Activated CD8-positive, alpha-beta T cell treated with anti-CD3 and anti-CD28 coated beads for 36 hours (primary cell): ENCODE data around the gene MICALL1. TPM values are rescaled to one million over a fixed set of nuclear protein-coding genes. Genes with fewer than 3 reads are reported as not detected.

Experiments
- ATAC-seq: fragments of 200-7000 bp; cut with Tn5 transposase; one replicate; pipeline ENCODE4 v1.10.0; 2021; ENCODE audit warnings: mild to moderate bottlenecking, moderate library complexity
- CTCF ChIA-PET: fragments of 350-600 bp; sonication (Branson Sonifier 250); formaldehyde crosslinking; loops from one replicate; lab custom pipeline; 2021; ENCODE audit warnings: antibody characterized with exemption; lab: Charles Lee
- POLR2A ChIA-PET: fragments of 350-600 bp; sonication (Branson Sonifier 250); formaldehyde crosslinking; loops from one replicate; lab custom pipeline; 2021; ENCODE audit warnings: antibody characterized with exemption; lab: Charles Lee
- DNase-seq: peaks from one replicate; pipeline ENCODE4 v3.0.0-alpha.2; 2020
- H3K27ac Mint-ChIP-seq: one replicate; pipeline ENCODE4 v1.8.0; 2021; ENCODE audit warnings: mild to moderate bottlenecking, mixed read lengths
- H3K27me3 Mint-ChIP-seq: one replicate; pipeline ENCODE4 v1.8.0; 2021; ENCODE audit warnings: mixed read lengths
- H3K36me3 Mint-ChIP-seq: one replicate; pipeline ENCODE4 v1.8.0; 2021; ENCODE audit warnings: low read depth, mixed read lengths
- H3K4me1 Mint-ChIP-seq: one replicate; pipeline ENCODE4 v1.8.0; 2021; ENCODE audit warnings: low read depth, mixed read lengths
- H3K4me3 Mint-ChIP-seq: one replicate; pipeline ENCODE4 v1.8.0; 2021; ENCODE audit warnings: mild to moderate bottlenecking, moderate library complexity, mixed read lengths
- H3K9me3 Mint-ChIP-seq: one replicate; pipeline ENCODE4 v1.8.0; 2021; ENCODE audit warnings: mixed read lengths
- intact Hi-C: fragments of 100-400 bp; cut with micrococcal nuclease; formaldehyde crosslinking; loops from one replicate; pipeline ENCODE4 v1.10.0; 2022
- total RNA-seq, 2 experiments: library from RNA; stranded (reverse); gene quantifications; one replicate each; pipeline ENCODE4 v1.2.3, GENCODE V29; 2021
- TF ChIP-seq, protein P1 (sequence below): fragments of 200-600 bp; IDR thresholded peaks from one replicate; pipeline ENCODE4 v1.8.0; 2022; ENCODE audit warnings: antibody characterized with exemption, mild to moderate bottlenecking

The MICALL1 gene
- total RNA-seq, 2 experiments from 2014 or later: 10.2 to 11.8 TPM

DNA sequence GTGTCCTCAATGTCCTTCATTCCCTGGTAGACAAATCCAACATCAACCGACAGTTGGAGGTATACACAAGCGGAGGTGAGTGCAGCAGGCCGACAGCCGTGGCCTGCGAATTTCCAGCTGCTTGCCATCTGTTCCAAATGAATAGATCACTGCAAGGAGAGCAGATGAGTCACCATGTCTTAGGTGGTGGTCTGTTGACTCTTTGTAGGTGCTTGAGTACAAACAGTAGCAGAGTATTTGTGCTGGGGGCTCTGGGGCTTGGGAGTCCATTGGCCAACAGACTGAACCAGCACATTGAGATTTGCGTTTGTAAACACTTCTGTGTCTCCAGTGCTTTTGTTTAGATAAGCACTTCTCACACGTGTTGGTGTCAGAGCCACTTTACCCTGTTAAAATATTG, 35.8 kb upstream of the MICALL1 start:
- ATAC-seq: no peak
- Mint-ChIP-seq H3K27me3 (no peaks in the 10 kb centered on the region), H3K36me3 (peaks cover 57% of the 10 kb centered on the region), H3K4me1 (no peaks in the 10 kb centered on the region), H3K27ac (no peak overlapping the region), H3K9me3 (no peaks in the 10 kb centered on the region), H3K4me3 (no peak overlapping the region)
- POLR2A ChIA-PET: interaction anchor here (1.2 kb wide), 1 partner anchor 618 kb away, joined by 3 read pairs; no protein-coding TSS in a partner anchor
- TF ChIP-seq, protein P1, sequence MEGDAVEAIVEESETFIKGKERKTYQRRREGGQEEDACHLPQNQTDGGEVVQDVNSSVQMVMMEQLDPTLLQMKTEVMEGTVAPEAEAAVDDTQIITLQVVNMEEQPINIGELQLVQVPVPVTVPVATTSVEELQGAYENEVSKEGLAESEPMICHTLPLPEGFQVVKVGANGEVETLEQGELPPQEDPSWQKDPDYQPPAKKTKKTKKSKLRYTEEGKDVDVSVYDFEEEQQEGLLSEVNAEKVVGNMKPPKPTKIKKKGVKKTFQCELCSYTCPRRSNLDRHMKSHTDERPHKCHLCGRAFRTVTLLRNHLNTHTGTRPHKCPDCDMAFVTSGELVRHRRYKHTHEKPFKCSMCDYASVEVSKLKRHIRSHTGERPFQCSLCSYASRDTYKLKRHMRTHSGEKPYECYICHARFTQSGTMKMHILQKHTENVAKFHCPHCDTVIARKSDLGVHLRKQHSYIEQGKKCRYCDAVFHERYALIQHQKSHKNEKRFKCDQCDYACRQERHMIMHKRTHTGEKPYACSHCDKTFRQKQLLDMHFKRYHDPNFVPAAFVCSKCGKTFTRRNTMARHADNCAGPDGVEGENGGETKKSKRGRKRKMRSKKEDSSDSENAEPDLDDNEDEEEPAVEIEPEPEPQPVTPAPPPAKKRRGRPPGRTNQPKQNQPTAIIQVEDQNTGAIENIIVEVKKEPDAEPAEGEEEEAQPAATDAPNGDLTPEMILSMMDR: no peak
- intact Hi-C loops: no loop called here
- DNase-seq: no peak
- CTCF ChIA-PET: no interaction called here

DNA sequence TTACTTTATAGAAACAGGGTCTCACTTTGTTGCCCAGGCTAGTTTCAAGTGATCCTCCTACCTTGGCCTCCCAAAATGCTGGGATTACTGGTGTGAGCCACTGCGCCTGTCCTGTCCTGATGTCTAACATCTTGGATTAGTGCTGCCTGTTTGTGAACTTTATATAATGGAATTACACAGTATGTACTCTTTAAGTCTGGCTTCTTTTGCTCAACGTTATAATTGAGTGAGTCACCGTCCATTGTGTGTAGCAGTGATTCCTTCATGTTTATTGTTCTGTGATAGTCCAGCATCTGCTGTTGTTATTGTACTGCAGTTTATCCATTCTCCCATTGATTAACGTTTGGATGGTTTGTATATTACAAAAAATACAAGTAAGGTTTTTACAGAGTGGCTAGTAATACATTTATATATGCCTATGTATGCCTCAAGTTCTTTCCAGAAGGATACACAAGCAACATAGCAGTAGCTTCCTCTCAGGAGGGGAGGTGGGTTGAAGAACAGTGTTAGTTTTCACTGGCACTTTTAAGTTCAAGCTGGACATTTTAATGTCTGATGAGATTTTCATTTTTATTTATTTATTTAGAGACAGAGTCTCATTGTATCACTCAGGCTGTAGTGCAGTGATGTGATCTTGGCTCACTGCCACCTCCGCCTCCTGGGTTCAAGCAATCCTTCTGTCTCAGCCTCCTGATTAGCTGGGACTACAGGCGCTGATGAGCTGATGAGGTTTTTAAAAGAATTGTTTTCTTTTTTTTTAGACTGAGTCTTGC, 25.2 kb upstream of the MICALL1 start:
- TF ChIP-seq, protein P1: no peak
- intact Hi-C loops: no loop called here

DNA sequence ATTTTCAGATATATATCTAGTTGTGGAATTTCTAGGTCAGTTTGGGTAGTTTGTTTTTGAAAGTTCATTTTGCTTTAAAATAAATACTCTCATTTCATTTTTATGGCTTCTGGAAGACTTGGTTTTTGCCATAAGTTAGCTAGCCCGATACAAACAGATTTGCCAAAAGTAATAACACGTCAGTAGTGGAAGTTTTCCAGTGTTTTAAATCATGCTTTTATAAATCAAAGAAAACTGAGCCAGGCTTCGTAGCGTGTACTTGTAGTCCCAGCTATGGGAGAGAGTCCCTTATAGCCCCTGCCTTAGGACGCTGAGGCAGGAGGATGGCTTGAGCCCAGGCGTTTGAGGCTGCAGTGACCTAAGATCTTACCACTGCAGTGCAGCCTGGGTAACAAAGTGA, 21.7 kb upstream of the MICALL1 start:
- H3K4me1 Mint-ChIP-seq: peaks cover 3% of the 10 kb centered on the region
- no peaks in the 10 kb centered on the region for H3K27me3 Mint-ChIP-seq
- ATAC-seq (no peak), DNase-seq (no peak)
- TF ChIP-seq, protein P1: no peak
- H3K36me3 Mint-ChIP-seq: peaks cover 43% of the 10 kb centered on the region
- intact Hi-C loops: no loop called here
- no peaks in the 10 kb centered on the region for H3K9me3 Mint-ChIP-seq
- no peak overlapping the region for H3K27ac Mint-ChIP-seq
- ChIA-PET CTCF (interaction anchor here (1.0 to 1.7 kb wide), 3 partner anchors 21 to 66 kb away, joined by 3 to 6 read pairs (median 4); no protein-coding TSS in a partner anchor), POLR2A (interaction anchor here (1.7 kb wide), 1 partner anchor 12 kb away, joined by 3 read pairs; no protein-coding TSS in a partner anchor)
- H3K4me3 Mint-ChIP-seq: no peak overlapping the region

More for the DNA sequence above, 25.2 kb upstream of the MICALL1 start:
- no peak for ATAC-seq
- no peak overlapping the region for H3K4me3 Mint-ChIP-seq
- no peaks in the 10 kb centered on the region for H3K27me3 Mint-ChIP-seq
- peaks cover 4% of the 10 kb centered on the region for H3K4me1 Mint-ChIP-seq
- H3K36me3 Mint-ChIP-seq: peaks cover 46% of the 10 kb centered on the region
- ChIA-PET POLR2A (interaction anchor here (0.6 to 2.4 kb wide), 3 partner anchors 15 to 302 kb away, joined by 4 to 5 read pairs (median 5); no protein-coding TSS in a partner anchor), CTCF (interaction anchor here (1.0 to 2.0 kb wide), 3 partner anchors 17 to 19 kb away, joined by 3 to 11 read pairs (median 8); no protein-coding TSS in a partner anchor)
- no peak for DNase-seq
- H3K9me3 Mint-ChIP-seq: no peaks in the 10 kb centered on the region
- no peak overlapping the region for H3K27ac Mint-ChIP-seq

DNA sequence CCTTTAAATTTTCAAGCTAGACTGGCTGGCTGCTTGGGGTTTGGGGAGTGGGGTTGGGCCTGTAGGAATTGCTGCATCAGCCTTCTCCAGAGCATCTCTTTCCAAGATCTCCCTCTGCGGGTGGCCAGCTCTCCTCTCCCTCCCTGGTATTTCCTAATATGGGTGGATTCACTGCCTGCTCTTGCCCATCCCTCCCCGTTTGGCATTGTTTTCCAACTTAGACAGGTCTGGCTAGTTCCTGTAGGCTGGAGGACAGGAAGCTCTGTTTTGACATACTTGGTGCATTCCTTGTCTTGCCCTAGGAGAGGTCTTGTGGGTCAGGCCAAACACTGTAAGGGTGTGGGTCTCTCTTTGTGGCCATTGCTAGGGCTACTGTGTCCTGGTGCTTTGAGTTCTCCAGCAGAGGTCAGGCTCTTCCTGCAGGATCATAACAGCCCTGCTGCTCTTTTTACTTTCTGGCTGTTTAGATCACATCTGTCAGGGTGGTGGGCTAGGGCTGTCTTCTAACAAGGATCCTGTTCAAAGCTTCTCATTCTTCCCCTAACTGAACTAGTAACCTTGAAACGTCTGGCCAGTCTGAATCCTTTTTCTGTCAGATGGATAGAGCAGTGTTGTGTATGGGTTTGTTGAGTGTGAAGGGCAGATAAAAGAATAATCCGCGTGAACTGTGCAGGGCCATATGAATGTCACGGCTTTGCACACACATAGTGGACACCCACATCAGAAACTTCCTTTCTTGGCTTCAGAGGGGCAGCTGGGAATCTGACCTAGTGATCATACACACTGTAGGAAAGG, 18.3 kb upstream of the MICALL1 start:
- Mint-ChIP-seq H3K36me3 (peaks cover 36% of the 10 kb centered on the region), H3K4me1 (peaks cover 3% of the 10 kb centered on the region), H3K9me3 (no peaks in the 10 kb centered on the region), H3K4me3 (no peak overlapping the region), H3K27me3 (no peaks in the 10 kb centered on the region), H3K27ac (peak overlapping the region; percentile 10)
- TF ChIP-seq, protein P1: no peak
- DNase-seq (no peak), ATAC-seq (no peak)
- intact Hi-C loops: no loop called here
- ChIA-PET CTCF (interaction anchor here (0.9 to 1.8 kb wide), 6 partner anchors 9 to 147 kb away, joined by 3 to 7 read pairs (median 4); no protein-coding TSS in a partner anchor), POLR2A (interaction anchor here (0.6 to 2.0 kb wide), 3 partner anchors 9 to 26 kb away, joined by 3 to 11 read pairs (median 4); no protein-coding TSS in a partner anchor)
